WERI-Rb-1 (cell line): Measurements from ENCODE around the gene MTFR2.
A peak's percentile ranks its signal among the peaks of the same experiment; 100 is the strongest.
"Not testable (repeated sequence)": the region's sequence is repeated elsewhere in the genome, so short reads cannot be mapped to it uniquely, and the experiment has no call there.

Experiments
- DNase-seq: peaks from one replicate; pipeline ENCODE4 v3.0.0-alpha.2; 2020
- H3K27ac ChIP-seq: fragments of 250-450 bp; sonication (Bioruptor Pico); 2 replicates; pipeline ENCODE4 v1.5.1; 2020; ENCODE audit warnings: mild to moderate bottlenecking, moderate library complexity
- H3K27me3 ChIP-seq: fragments of 250-450 bp; sonication (Bioruptor Pico); 2 replicates; pipeline ENCODE4 v1.5.1; 2021; ENCODE audit warnings: mild to moderate bottlenecking, low read depth, moderate library complexity; ENCODE audit not compliant: insufficient read depth, severe bottlenecking
- H3K36me3 ChIP-seq: fragments of 250-450 bp; sonication (Bioruptor Pico); 2 replicates; pipeline ENCODE4 v1.5.1; 2020; ENCODE audit warnings: mild to moderate bottlenecking, moderate library complexity
- H3K4me3 ChIP-seq: 2 replicates; pipeline ENCODE4 v1.5.1; 2011; ENCODE audit warnings: low read depth, mild to moderate bottlenecking, control low read depth, low read length
- H3K9me3 ChIP-seq: fragments of 250-450 bp; sonication (Bioruptor Pico); 2 replicates; pipeline ENCODE4 v1.5.1; 2021; ENCODE audit warnings: mild to moderate bottlenecking, moderate library complexity; ENCODE audit not compliant: severe bottlenecking
- CTCF ChIP-seq: IDR thresholded peaks from 2 replicates; pipeline ENCODE4 v1.5.1; 2011; ENCODE audit warnings: low read depth, mild to moderate bottlenecking, control low read depth, inconsistent platforms, low read length

MTFR2 gene

DNA sequence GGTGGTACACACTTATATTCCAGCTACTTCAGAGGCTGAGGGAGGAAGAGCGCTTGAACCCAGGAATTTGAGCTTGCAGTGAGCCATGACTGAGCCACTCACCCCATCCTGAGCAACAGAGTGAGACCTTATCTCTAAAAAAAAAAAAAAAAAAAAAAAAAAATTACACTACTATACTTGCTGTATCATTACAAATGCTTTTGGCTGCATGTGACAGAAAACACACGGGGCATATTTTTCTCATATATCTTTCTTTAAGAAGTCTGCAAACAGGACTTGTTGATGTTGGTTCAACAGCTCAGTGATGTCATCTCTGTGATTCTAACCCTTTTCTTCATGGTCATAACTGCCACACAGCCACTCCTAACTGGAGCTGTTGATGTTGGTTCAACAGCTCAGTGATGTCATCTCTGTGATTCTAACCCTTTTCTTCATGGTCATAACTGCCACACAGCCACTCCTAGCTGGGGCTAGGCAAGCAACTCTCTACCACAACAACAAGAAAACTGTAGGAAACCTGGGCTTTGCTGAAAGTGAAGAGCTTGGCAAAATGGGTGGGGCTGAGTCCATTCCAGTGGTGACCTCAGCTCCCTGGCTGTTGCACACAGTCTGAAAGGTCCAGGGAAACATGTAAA, 19.8 kb downstream of the MTFR2 start:
- H3K27me3 ChIP-seq: no peaks in the 10 kb centered on the region
- H3K4me3 ChIP-seq: no peak overlapping the region
- no peak overlapping the region for H3K27ac ChIP-seq
- H3K9me3 ChIP-seq: no peaks in the 10 kb centered on the region
- no peak for TF ChIP-seq CTCF
- H3K36me3 ChIP-seq: no peaks in the 10 kb centered on the region
- no peak for DNase-seq

DNA sequence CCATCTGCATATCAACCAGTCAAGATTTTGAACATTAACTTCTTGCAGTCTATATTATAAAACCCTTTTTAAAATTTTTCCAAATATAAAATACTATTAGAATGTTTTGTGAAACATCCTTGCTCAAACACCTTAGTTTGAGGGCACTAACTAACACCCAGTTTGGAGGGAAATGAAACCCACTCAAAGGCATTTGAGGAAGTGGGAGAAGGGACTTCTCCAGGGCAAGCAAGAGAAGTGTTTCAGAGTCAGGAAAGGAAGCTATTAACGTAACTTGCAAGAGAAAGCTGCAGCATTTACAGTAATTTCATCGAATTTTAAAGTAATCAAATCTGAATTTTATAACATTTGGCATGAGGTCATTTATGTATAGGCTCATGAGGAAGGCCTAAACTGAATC, 21.3 kb downstream of the MTFR2 start:
- no peak for TF ChIP-seq CTCF

DNA sequence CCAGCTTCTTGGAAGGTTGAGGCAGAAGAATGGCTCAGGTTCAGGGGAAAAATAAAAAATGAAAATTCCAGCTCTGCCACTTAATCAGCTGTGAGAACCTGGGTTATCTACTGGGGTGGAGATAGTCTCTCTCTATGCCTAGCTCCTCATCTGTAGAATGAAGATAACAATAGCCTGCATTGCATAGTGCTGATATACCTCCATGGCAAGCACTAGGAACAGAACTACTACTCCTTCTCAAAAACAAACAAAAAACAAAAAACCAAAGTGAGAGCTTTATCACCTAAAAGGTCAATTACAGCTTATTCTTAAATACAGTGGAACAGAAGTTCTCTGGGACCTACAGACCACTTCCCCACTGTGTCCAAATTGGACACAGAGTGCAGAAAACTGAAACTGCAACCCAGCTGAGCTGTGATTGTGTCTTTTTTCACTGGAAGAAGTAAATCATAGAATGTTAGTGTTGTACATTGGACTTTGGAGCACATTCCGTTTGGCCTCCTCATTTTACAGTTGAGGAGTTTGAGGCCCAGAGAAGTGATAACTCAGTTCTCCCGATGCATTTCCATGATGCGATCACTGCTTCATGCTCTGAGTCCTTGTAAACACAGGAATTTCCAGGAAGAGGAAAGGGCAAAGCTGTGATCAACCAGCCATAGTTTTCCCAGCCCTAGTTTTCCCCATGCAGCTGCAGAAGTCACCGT, 23.3 kb downstream of the MTFR2 start:
- Histone ChIP-seq H3K27ac (no peak overlapping the region), H3K36me3 (no peaks in the 10 kb centered on the region)

More for the DNA sequence above, 21.3 kb downstream of the MTFR2 start:
- no peaks in the 10 kb centered on the region for H3K36me3 ChIP-seq
- H3K27me3 ChIP-seq: no peaks in the 10 kb centered on the region
- no peak for DNase-seq
- no peak overlapping the region for H3K4me3 ChIP-seq
- no peaks in the 10 kb centered on the region for H3K9me3 ChIP-seq
- H3K27ac ChIP-seq: no peak overlapping the region

DNA sequence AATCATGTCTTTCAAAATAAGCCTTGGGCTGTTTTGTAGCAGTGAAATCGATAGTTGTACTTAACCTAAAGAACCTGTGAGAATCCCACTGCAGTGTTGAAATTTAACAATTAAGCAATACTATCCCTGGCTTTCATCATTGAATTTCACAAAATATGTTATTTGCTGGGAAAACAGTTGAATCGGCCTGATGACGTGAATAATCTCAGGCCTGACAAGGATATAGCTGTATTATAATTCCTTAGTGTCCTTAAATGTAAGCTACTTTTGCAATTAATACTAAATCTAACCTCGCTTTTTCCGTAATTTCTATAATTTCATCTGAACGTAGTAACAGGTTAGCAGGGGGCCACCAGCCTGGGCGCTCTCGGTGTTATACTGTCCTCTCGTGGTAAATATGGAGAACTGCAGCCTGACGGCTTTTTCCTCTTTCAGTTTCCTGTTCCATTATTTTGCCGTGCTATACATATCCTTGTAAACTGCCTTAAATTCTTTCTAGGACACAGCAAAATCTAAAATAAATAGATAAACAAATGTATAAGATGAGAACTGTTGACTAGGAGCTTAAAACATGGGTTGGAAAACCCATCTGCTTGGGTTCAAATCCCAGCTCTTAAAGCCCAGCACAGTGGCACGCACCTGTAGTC, 24.0 kb downstream of the MTFR2 start:
- Histone ChIP-seq H3K9me3 (no peaks in the 10 kb centered on the region), H3K27me3 (no peaks in the 10 kb centered on the region), H3K27ac (no peak overlapping the region), H3K36me3 (no peaks in the 10 kb centered on the region), H3K4me3 (no peak overlapping the region)
- peak; percentile 14 for DNase-seq
- TF ChIP-seq CTCF: peak; percentile 93

More for the DNA sequence above, 23.3 kb downstream of the MTFR2 start:
- Histone ChIP-seq H3K9me3 (no peaks in the 10 kb centered on the region), H3K4me3 (no peak overlapping the region), H3K27me3 (no peaks in the 10 kb centered on the region)
- no peak for DNase-seq
- no peak for TF ChIP-seq CTCF

- no peak for TF ChIP-seq CTCF
- Histone ChIP-seq H3K27me3 (no peaks in the 10 kb centered on the region), H3K27ac (no peak overlapping the region), H3K9me3 (no peaks in the 10 kb centered on the region), H3K36me3 (no peaks in the 10 kb centered on the region), H3K4me3 (no peak overlapping the region)
- DNase-seq: no peak
Measured at GRCh38 chr6:136225496-136225895, 24.6 kb downstream of the MTFR2 start.

GRCh38 chr6:136224974-136225373, 25.1 kb downstream of the MTFR2 start:
- not testable (repeated sequence) for H3K4me3 ChIP-seq, H3K36me3 ChIP-seq

More at GRCh38 chr6:136224974-136225373, 25.1 kb downstream of the MTFR2 start:
- not testable (repeated sequence) for H3K27ac ChIP-seq, H3K27me3 ChIP-seq, H3K9me3 ChIP-seq, DNase-seq
